Measurements from ENCODE around the gene BTBD6. TPM values are rescaled to one million over a fixed set of nuclear protein-coding genes. Genes with fewer than 3 reads are reported as not detected.
"Not testable (repeated sequence)": the region's sequence is repeated elsewhere in the genome, so short reads cannot be mapped to it uniquely, and the experiment has no call there.

Gene BTBD6
- total RNA-seq, 2 donors from 2014 or later, result 15.9 to 22.8 TPM

DNA sequence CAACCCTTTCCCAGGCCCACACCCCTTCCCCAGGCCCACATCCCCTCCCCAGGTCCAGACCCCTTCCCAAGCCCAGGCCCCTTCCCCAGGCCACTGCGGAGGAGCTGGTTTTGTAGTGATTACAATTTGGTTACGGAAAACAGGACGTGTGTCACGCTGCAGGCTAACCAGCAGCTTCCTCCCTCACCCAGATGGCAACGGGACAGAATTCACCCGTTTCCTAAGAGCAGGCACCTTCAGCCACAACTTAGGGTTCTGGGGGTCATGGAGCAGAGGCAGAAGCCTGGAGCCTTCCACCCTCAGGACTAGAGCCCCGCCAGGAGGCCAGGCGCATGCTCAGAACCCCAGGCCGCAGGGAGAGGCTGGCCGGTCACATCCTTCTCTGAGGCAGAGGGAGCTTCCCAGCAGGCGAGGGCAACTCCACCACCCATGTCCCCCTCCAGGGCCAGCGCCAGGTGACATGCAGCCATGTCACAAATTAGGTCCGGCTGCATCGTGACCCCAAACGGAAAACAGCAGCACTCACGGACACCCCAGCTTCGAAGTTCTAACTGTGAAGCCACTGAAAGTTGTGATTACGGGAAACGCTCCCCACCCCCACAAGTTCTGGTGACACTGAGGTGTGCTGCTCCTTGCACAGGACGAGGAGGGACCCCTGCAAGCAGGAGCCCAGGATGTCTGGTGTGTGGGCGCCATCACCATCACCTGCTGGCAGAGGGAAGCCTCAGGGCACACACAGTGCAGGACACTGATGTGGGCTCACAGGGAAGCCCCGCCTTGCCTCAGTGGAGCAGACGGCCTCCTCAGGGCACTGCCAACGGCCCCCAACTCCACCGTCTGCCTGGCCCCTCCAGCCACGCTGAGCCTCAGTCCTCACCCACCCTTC, 44.7 kb downstream of the BTBD6 start:
- H3K36me3 Mint-ChIP-seq, result no peaks in the 10 kb centered on the region
- ATAC-seq, result peak; percentile 39 to 45

DNA sequence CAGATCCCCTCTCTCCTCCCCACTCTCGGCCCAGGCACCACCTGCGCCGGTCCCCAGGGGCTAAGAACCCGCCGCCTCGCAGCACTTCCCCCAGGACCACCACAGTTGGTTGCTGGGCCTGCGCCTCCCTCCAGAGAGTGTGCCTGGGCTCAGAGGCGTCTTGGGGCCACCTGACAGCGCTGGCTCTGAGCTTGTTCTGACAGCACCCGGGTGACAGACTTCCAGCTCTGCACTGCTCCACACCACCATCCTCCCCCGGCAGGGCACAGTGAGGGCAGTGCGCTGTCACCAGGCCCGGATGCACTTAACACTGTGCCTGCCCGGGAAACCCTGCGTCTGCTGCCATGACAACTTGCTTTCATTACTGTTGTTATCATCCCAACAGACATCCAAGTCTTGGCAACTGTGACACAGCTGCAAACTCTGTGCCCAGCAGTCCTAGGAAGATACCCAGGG, 45.8 kb downstream of the BTBD6 start:
- ATAC-seq (peak; percentile 93), DNase-seq (ENCODE audit: low spot score in 2 of 2) (peak; percentile 72 to 79)
- H3K36me3 Mint-ChIP-seq, result peaks cover 0 to 1% of the 10 kb centered on the region in 2 donors
- no peaks in the 10 kb centered on the region for H3K9me3 Mint-ChIP-seq
- H3K27ac Mint-ChIP-seq, result peak overlapping the region; percentile 87 to 98

More for the DNA sequence above, 44.7 kb downstream of the BTBD6 start:
- Mint-ChIP-seq H3K27ac (peak overlapping the region; percentile 87 to 98), H3K9me3 (no peaks in the 10 kb centered on the region)
- peak in 1 of 2 donors; percentile 55 for DNase-seq (ENCODE audit: low spot score in 2 of 2)

DNA sequence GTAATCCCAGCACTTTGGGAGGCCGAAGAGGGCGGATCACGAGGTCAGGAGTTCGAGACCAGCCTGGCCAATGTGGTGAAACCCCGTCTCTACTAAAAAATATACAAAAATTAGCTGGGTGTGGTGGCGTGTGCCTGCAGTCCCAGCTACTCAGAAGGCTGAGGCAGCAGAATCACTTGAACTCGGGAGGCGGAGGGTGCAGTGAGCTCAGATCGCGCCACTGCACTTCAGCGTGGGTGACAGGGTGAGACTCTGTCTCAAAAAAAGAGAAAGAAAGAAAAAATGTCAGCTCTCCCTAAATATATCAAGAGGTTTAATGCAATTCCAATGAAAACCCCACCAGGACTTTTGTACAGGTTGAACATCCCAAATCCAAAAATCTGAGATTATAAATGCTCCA, 49.0 kb downstream of the BTBD6 start:
- not testable (repeated sequence) for H3K9me3 Mint-ChIP-seq; H3K36me3 Mint-ChIP-seq; H3K27ac Mint-ChIP-seq; ATAC-seq; DNase-seq (ENCODE audit: low spot score in 2 of 2)

DNA sequence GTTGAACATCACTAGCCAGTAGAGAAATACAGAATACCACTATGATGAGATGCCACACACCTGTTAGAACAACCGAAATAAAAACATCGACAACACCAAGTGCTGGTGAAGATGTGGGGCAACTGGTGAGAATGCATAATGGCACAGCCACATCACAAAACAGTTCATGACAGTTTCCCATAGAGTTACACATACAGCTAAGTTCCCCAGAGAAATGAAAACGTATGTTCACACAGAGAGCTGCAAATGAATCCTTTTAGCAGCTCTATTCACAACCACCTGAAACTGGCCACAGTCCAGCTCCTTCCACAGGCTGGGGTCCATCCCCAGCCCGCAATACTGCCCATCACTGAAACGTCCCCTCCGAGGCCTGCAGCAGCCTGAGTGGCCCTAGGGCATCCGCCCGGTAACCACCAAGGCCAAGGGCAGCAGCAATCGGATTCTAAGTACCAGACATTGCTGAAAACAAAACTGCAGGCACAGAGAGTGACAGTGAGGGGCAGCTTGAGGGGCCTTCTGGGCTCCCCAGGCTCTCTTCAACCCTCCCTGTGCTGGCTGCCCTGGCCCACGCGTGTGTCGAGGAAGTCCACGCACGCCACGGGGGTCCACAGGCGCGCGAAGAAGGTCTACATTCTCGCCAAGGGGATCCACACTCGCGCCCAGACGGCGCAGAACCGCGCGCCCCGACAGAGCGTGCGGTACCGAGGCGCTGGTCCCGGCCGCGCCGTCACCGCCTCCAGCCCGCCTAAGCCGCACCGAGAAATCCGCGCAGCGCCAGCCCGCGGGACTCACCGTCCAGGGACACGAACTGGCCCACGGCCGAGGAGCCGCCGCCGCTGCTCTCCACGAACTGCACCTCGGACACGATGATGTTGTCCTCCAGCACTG, 51.6 kb downstream of the BTBD6 start:
- Mint-ChIP-seq H3K9me3 (no peaks in the 10 kb centered on the region), H3K36me3 (peaks cover 6 to 9% of the 10 kb centered on the region in 2 donors), H3K27ac (peak overlapping the region; percentile 85 to 94)
- DNase-seq (ENCODE audit: low spot score in 2 of 2) (peak; percentile 45 to 70), ATAC-seq (peak; percentile 1 to 25)

Other genes starting within 250 kb of the BTBD6 start
- gene CDCA4, start 227.4 kb upstream of the BTBD6 start, total RNA-seq, result 10 to 100 TPM; 54.2 to 61.1 TPM
- 10 to 100 TPM; 24.9 to 32.6 TPM for gene GPR132, start 183.1 kb upstream of the BTBD6 start, total RNA-seq
- gene JAG2, start 79.8 kb upstream of the BTBD6 start, total RNA-seq, result 10 to 100 TPM in 1 of 2 donors, 1 to 10 TPM in 1; 4.3 to 10.5 TPM
- 10 to 100 TPM; 20.0 to 22.6 TPM for gene NUDT14, start 67.2 kb upstream of the BTBD6 start, total RNA-seq
- gene BRF1, start 52.5 kb downstream of the BTBD6 start, total RNA-seq, result 10 to 100 TPM; 38.2 to 41.7 TPM
- gene PACS2, start 66.2 kb downstream of the BTBD6 start, total RNA-seq, result 10 to 100 TPM; 35.2 to 36.9 TPM
- 1 to 10 TPM; 2.0 to 4.6 TPM for gene TEX22, start 150.0 kb downstream of the BTBD6 start, total RNA-seq
- 100 to 1,000 TPM; 121 to 137 TPM for gene MTA1, start 171.3 kb downstream of the BTBD6 start, total RNA-seq
- gene CRIP2, start 226.3 kb downstream of the BTBD6 start, total RNA-seq, result under 1 TPM; 0.27 to 0.34 TPM
- 100 to 1,000 TPM; 200 to 214 TPM for gene CRIP1, start 238.4 kb downstream of the BTBD6 start, total RNA-seq
- 10 to 100 TPM; 32.6 to 34.1 TPM for gene TEDC1, start 242.7 kb downstream of the BTBD6 start, total RNA-seq